GM19468 (cell line): ENCODE data around the gene PRKCZ.
"Not testable (repeated sequence)": the region's sequence is repeated elsewhere in the genome, so short reads cannot be mapped to it uniquely, and the experiment has no call there.

ENCODE experiments used
- ATAC-seq: cut with Tn5 transposase; IDR thresholded peaks from one replicate; pipeline ENCODE4 v1.9.1; 2021; ENCODE audit warnings: mild to moderate bottlenecking, moderate library complexity, moderate number of reproducible peaks; ENCODE audit not compliant: unreplicated experiment; ENCODE audit errors: extremely low read depth

PRKCZ gene

DNA sequence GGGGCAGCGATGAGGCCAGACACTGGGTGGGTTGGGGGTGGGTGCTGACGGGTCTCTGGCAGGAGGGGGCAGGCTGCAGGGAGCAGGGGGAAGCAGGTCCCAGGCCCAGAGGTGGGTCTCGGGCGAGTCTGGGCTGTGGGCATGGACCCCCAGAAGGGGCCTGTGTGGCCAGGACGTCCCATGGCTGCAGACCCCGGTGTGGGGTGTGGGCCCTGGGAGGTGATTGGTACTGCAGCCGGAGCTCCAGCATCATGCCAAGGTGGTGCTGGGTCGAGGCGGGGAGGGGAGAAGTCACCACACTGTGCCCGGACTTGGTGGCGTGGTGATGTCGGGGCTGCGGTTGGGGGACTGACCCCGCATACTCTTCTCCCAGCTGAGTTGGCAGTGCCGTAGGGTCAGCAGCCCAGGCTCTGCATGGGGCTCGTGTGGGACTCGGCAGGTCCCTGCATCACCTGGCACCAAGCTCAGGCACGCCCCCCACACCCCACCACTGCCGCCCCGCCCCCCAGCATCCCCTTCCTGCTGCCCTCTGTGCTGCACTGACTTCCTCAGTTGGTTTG lies 31.2 kb downstream of the PRKCZ start:
- ATAC-seq: no peak

DNA sequence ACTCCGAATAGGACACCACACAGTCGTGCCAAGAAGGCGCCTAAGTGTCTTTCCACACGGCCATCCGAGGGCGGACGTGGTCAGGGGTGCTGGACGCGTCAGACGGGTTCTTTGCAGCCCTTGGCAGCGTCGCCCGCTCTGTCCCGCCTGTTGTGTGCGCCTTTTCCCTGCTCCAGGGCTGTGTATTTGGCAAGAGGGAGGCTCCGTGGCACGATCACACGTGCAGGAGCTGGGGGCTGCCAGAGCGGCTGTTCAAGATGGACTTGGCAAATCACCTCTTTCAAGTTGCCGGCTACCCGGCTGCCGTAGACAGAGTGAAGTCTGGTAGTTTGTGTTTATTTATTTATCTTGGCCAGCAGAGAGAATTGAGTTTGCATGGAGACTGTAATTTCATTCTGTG lies 31.9 kb downstream of the PRKCZ start:
- no peak for ATAC-seq

GRCh38 chr1:2083666-2084065 lies 33.5 kb downstream of the PRKCZ start:
- no peak for ATAC-seq

DNA sequence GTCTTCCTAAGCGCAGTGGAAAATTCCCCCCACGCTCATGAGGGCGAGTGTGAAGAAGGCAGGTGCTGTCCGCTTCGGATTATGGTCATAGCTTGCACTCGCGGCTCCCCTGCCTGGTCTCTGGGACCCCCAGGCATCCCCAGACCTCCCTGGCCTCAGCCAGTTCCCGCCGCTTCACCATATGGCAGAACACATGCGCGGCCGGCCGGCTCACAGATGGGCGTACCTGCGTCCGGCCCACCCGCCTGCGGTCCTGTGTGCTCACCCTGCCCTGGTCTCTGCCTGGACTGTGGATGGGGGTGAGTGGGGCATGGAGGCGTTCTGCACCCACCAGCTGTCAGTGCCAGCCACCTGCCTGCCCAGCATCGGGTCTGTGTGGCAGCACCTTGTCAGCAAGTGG lies 34.1 kb downstream of the PRKCZ start:
- ATAC-seq: no peak

GRCh38 chr1:2085080-2085479 lies 34.9 kb downstream of the PRKCZ start:
- no peak for ATAC-seq

DNA sequence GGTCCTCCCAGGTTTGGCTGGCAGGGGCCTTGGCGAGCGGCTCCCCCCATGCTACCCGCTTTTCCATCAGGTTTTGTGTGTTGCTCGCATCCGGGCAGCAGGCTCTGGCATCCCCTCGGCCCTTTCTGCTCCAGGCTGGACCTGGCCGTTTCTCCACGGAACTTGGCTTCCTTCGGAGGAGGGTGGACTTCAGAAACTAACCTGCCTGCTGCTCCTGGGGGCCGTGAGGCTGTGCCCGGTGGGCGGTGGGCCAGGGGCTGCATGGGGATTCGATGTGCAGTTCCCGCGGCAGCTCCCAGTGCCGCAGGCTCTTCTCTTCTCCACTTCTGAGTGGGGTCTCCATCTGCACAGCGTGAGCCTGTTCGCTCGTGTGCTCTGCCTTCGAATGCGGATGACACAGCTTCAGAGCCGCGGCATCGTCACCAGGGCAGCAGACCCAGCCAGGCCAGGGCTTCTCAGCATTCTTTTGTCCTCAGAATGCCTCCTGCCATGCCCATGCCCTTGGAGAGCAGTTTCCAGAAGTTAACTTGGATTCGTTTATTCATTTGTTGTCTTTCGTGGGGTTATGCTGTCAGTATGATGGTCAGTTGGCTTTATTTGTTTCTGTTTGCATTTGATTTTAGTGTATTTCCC lies 36.4 kb downstream of the PRKCZ start:
- ATAC-seq: no peak

DNA sequence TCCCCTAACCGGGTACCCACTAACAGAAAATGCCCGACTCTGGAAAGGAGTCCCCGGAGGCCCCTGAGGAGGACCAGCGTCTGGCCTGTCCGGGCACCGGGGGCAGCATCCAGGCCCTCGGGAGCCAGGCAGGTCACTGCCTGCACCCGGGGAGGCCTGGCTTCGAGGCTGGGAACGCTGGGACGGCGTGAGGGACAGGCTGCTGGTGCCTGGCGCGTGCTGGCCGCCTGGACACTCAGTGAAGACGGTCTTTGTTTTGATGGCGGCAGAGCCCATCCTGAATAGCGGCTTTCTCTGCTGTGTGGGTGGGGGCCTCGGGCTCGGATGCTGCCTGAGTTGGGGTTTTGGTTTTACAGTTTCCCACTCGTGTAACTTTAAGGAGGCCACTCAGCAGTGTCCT lies 37.6 kb downstream of the PRKCZ start:
- ATAC-seq: no peak

DNA sequence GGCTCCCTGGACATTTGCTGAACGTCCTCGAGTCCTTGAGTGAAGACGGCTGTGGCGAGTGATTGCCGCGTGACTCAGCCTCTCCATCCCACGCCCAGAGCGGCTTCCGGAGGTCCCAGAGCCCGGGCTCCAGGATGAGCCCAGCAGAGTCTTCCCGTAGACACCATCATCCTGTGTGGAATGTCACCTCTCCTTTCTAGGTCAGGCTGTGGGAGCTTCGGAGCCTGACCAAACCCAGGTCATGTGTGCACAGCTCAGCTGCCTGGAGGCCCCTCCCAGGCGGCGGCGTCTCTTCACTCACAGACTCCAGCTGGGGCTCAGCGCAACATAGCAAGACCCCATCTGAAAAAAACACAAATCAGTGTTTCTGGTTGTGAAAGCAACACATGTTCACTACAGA lies 38.2 kb downstream of the PRKCZ start:
- ATAC-seq: no peak

- no peak for ATAC-seq
These were observed 38.8 kb downstream of the PRKCZ start for GRCh38 chr1:2089051-2089450.

DNA sequence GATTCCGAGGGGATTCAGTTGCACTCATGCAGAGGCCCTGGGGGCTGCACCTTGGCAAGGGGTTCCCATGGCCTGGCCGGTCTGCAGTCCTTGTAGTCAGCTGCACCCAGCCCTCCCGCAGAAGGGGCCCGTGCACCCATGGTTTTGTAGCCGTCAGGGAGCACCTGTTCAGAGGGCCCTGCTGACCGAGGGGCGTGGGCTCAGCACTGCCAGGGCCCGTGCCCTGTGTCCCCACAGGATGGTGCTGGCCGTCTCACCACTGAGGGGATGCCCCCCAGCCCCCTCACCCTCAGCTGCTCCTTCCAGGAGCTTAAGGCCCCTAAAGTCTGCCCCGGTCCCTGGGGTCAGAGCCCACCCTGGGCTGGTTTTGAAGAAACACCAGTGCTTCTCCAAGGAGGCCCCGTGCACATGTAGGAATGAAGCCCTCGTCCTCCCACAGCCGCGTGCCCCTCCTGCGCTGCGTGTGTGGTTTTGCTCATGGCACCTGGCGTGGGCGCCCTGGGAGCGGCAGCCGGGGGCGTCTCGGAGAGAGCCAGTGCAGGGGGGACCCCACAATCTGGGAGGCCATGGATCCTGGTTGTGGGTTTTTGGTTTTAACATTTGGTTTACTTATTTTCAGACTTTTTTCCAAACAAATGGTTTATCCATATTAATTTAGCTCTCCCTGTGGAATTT lies 40.1 kb downstream of the PRKCZ start:
- no peak for ATAC-seq

GRCh38 chr1:2091611-2092604 lies 41.7 kb downstream of the PRKCZ start:
- ATAC-seq: no peak

DNA sequence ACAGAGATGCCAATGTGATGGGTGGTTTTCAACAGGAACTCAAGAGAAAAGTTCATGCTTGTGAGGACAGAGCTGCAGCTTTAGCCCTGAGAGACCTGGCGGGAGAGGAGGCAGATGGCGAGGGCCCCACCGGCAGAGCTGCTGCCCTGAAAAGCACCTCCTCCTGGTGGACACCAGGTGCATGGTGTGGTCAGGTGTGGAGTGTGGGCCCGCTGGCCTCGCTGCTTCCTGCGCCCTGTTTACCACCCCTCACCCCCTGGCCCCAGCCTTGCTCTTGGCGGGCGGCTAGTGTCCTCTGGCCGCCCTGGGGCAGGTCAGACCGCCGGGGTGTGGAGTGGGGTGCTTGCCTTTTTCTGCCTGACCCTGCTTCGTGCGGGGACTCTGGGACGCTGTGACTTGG lies 42.8 kb downstream of the PRKCZ start:
- ATAC-seq: no peak

DNA sequence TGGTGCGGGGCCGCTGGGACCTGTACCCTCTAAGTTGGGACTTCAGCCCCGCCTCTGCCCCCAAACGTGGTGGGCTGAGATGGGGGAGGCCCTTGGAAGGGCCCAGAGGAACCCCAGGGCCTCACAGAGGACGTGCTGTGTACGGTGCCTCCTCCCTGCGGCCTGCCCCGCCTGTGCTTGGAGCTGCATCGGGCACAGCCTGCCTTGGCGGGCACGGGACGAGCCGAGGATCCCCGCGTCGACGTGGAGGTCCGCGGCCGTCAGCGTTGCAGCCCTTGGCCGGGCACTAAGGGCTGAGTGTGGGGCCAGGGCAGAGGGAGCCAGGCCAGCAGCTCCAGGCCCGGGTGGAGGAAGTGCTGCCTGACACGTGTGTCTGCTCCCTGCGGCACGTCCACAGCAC lies 43.4 kb downstream of the PRKCZ start:
- ATAC-seq: no peak

DNA sequence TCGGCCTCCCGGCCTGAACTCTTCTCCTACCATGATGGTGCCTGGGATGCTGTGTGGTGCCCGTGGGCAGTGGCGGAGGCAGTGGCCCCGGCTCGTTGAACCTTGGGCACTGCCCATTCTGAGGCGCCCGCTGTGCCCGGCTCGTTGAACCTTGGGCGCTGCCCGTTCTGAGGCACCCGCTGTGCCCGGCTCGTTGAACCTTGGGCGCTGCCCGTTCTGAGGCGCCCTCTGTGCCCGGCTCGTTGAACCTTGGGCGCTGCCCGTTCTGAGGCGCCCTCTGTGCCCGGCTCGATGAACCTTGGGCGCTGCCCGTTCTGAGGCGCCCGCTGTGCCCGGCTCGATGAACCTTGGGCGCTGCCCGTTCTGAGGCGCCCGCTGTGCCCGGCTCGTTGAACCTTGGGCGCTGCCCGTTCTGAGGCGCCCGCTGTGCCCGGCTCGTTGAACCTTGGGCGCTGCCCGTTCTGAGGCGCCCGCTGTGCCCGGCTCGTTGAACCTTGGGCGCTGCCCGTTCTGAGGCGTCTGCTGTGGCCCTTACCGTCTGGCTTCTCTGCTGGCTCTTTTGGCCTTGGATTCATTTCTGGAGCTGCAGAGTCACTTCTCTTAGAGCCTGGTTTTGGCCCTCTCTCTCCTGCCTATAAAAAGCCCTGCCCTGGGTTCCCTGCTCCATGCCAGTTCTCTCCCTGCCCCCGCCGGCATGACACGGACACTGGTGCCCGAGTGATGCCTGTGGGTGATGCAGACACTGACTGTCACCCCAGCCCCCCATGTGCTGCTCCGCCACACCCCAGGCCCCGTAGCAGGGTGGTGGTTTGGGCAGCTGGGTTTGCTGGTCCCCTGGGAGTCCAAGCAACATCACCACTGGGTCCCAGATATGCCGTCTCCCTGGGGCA lies 44.3 kb downstream of the PRKCZ start:
- ATAC-seq: not testable (repeated sequence)

- ATAC-seq: no peak
These were observed 45.2 kb downstream of the PRKCZ start for GRCh38 chr1:2095394-2095793.

DNA sequence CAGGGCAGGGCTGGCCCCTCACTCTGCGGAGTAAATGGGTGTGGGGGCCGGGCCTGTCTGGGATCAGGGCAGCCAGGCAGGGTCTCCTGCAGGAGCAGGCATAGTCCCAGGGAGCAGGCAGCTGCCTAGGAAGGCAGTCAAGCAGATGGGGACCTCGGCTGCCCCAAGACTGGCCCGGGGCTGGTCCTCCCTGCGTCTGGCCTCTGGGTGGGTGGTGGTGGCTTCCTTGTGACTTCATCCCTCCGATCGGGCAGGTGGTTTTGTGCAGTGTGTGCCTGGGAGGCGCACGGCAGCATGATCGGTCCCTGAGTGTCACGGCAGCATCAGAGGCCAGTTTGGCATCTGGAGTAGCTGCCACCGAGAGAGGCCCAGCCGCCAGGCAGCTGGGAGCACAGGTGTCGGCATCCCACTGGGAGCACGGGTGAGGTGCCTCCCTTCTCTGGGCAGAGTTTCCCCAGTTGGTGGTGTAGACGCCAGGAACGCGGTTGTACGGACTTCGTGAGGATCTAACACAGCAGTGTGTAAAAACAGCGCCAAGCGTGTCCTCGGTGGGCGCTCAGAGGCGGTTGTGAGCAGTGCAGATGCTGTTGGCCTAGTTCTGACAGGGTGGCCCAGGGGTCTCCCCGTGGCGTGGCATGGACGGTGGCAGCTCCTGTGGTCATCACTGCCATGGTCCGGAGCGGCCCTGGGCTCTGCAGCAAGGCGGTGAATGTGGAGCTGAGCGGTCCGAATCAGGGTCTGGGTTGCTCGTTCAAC lies 45.9 kb downstream of the PRKCZ start:
- ATAC-seq: no peak

DNA sequence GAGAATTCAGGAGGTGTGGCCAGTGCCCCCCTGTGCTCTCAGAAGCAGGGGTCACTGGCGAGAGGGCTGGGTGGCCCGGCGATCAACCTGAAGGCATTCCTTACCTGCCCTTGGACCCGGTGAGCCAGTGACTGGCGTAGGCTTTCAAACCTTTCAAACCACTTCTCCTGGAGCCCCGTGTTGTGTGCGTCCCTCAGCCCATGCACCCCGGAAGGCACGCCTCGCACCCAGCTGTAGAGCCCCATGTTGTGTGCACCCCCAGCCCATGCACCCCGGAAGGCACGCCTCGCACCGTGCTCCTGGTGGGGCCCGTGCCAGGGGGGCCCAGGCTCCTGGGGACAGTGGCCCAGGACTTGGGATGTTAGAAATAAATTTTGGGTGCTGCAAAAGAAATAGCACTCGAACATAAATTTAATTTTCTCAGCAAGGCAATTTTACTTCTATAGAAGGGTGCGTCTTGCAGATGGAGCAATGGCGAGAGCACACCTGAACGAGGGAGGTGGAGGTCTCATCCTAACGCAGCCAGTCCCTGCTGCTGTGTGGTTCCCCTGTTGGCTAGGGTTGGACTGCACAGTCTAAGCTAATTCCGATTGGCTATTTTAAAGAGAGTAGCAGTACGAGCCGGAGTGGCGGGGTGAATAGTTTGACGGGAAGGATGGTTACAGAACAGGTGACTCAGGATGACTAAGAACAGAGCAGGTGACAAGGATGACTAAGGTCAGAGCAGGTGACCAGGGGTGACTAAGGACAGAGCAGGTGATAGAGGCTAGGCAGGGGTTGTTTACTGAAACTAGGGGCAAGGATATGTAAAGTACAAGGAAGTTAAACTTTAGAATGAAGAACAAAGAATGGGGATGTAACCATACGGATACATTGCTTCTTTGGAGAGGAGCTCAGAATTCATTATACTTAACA lies 47.4 kb downstream of the PRKCZ start:
- no peak for ATAC-seq

DNA sequence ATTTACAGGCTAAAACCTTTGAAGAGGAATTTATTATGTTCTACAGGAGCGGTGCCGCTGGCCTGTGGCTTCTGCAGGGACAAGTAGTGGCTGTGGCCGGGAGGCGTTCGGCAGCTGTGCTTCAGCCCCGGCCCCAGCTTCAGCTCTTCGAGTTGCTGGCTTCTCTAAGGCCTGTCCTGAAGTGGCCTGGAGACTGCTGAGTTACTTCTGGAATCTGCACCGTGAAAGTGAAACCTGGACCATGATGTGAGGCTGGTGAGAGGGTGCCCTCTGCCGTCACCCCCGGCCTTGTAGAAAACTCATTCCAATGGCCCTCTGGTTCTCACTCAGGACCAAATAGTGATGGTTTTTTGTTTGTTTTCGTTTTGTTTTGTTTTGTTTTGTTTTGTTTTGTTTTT lies 48.1 kb downstream of the PRKCZ start:
- no peak for ATAC-seq
